GM23338 (cell line): ENCODE data around the gene CST3. TPM values are rescaled to one million over a fixed set of nuclear protein-coding genes. Genes with fewer than 3 reads are reported as not detected.

Experiments used
- ATAC-seq: fragments of 200-7000 bp; cut with Tn5 transposase; 3 replicates; pipeline ENCODE4 v1.9.1; 2020
- DNase-seq: peaks from one replicate; pipeline ENCODE4 v3.0.0-alpha.2; 2015; ENCODE audit warnings: low spot score
- H2AFZ ChIP-seq: fragments of 200-600 bp; sonication (generic); 2 replicates; pipeline ENCODE4 v1.8.0; 2016; ENCODE audit warnings: antibody characterized with exemption, mild to moderate bottlenecking, moderate library complexity
- H3F3A ChIP-seq: fragments of 200-600 bp; sonication (generic); replicated peaks from 2 replicates; pipeline ENCODE4 v1.8.0; 2017; ENCODE audit warnings: antibody characterized with exemption, mixed run types, low read depth
- H3K27ac ChIP-seq: fragments of 200-600 bp; sonication (generic); 2 replicates; pipeline ENCODE4 v1.6.1; 2016; ENCODE audit warnings: low read depth
- H3K27me3 ChIP-seq: fragments of 200-600 bp; sonication (generic); 2 replicates; pipeline ENCODE4 v1.8.0; 2016; ENCODE audit warnings: mild to moderate bottlenecking, mixed run types, moderate library complexity; ENCODE audit not compliant: insufficient read depth
- H3K36me3 ChIP-seq: fragments of 200-600 bp; sonication (generic); 2 replicates; pipeline ENCODE4 v1.8.0; 2016; ENCODE audit warnings: mild to moderate bottlenecking; ENCODE audit not compliant: insufficient read depth
- H3K4me1 ChIP-seq: fragments of 200-600 bp; sonication (generic); 2 replicates; pipeline ENCODE4 v1.8.0; 2016; ENCODE audit warnings: mild to moderate bottlenecking, moderate library complexity; ENCODE audit not compliant: insufficient read depth
- H3K4me2 ChIP-seq: fragments of 200-600 bp; sonication (generic); 2 replicates; pipeline ENCODE4 v1.7.1; 2017; ENCODE audit warnings: mixed run types
- H3K4me3 ChIP-seq: fragments of 200-600 bp; sonication (generic); 2 replicates; pipeline ENCODE4 v1.6.1; 2016; ENCODE audit warnings: mixed run types
- H3K79me2 ChIP-seq: fragments of 200-600 bp; sonication (generic); replicated peaks from 2 replicates; pipeline ENCODE4 v1.8.0; 2017; ENCODE audit warnings: mild to moderate bottlenecking; ENCODE audit not compliant: insufficient read depth
- H3K9me2 ChIP-seq: fragments of 200-600 bp; sonication (generic); 2 replicates; pipeline ENCODE4 v1.8.0; 2017; ENCODE audit not compliant: insufficient read depth
- H4K20me1 ChIP-seq: fragments of 200-600 bp; sonication (generic); replicated peaks from 2 replicates; pipeline ENCODE4 v1.8.0; 2017; ENCODE audit warnings: mild to moderate bottlenecking; ENCODE audit not compliant: insufficient read depth
- H3K27ac Mint-ChIP-seq: 2 replicates; pipeline ENCODE4 v1.8.0; 2020; ENCODE audit warnings: inconsistent platforms, mild to moderate bottlenecking, moderate library complexity, mixed read lengths
- H3K27me3 Mint-ChIP-seq: 3 replicates; pipeline ENCODE4 v1.8.0; 2022; ENCODE audit warnings: low read depth, mild to moderate bottlenecking, moderate library complexity, mixed read lengths, inconsistent platforms; ENCODE audit not compliant: insufficient read depth, poor library complexity
- H3K36me3 Mint-ChIP-seq: 3 replicates; pipeline ENCODE4 v1.8.0; 2021; ENCODE audit warnings: low read depth, mild to moderate bottlenecking, inconsistent platforms, moderate library complexity, mixed read lengths
- H3K4me1 Mint-ChIP-seq: 3 replicates; pipeline ENCODE4 v1.8.0; 2020; ENCODE audit warnings: mild to moderate bottlenecking, inconsistent platforms, mixed read lengths
- H3K4me3 Mint-ChIP-seq: 3 replicates; pipeline ENCODE4 v1.8.0; 2021; ENCODE audit warnings: moderate library complexity, mild to moderate bottlenecking, inconsistent platforms, mixed read lengths
- H3K9me3 Mint-ChIP-seq: 3 replicates; pipeline ENCODE4 v1.8.0; 2020; ENCODE audit warnings: moderate library complexity, mild to moderate bottlenecking, inconsistent platforms, mixed read lengths
- CREB1 ChIP-seq: fragments of 250-450 bp; sonication (Bioruptor Pico); IDR thresholded peaks from 2 replicates; pipeline ENCODE4 v1.5.0; 2020; ENCODE audit warnings: low read depth, mild to moderate bottlenecking, moderate library complexity
- CTCF ChIP-seq, 2 experiments: fragments of 200-600 bp in 1 of 2; sonication (generic) in 1 of 2; conservative IDR thresholded peaks; 2 replicates each; pipeline versions ENCODE4 v1.5.1 to v1.6.1; 2016 to 2017; ENCODE audit warnings: antibody characterized with exemption in 2 of 2, low read depth in 2 of 2, mild to moderate bottlenecking in 2 of 2, moderate library complexity in 1 of 2
- ETS1 ChIP-seq: IDR thresholded peaks from 2 replicates; pipeline ENCODE4 v1.6.1; 2016; ENCODE audit warnings: antibody characterized with exemption
- EZH2phosphoT487 ChIP-seq: fragments of 200-600 bp; sonication (generic); IDR thresholded peaks from one replicate; pipeline ENCODE4 v1.8.1; 2018; ENCODE audit warnings: antibody characterized with exemption; ENCODE audit not compliant: unreplicated experiment
- JUNB ChIP-seq: IDR thresholded peaks from one replicate; pipeline ENCODE4 v1.6.1; 2016; ENCODE audit warnings: antibody characterized with exemption; ENCODE audit not compliant: unreplicated experiment
- NANOG ChIP-seq: IDR thresholded peaks from 2 replicates; pipeline ENCODE4 v1.6.1; 2016; ENCODE audit warnings: antibody characterized with exemption, borderline replicate concordance
- POLR2AphosphoS5 ChIP-seq: IDR thresholded peaks from 2 replicates; pipeline ENCODE4 v1.6.1; 2016; ENCODE audit warnings: antibody characterized with exemption, low read depth
- REST ChIP-seq: IDR thresholded peaks from one replicate; pipeline ENCODE4 v1.6.1; 2018; ENCODE audit warnings: antibody characterized with exemption; ENCODE audit not compliant: unreplicated experiment
- STAT1 ChIP-seq: IDR thresholded peaks from one replicate; pipeline ENCODE4 v1.6.1; 2016; ENCODE audit warnings: antibody characterized with exemption; ENCODE audit not compliant: unreplicated experiment
- ZNF114 ChIP-seq: fragments of 250-450 bp; sonication (Bioruptor Pico); IDR thresholded peaks from 2 replicates; pipeline ENCODE4 v1.5.0; 2020; ENCODE audit warnings: mild to moderate bottlenecking, moderate library complexity
- ZNF331 ChIP-seq: fragments of 250-450 bp; sonication (Bioruptor Pico); IDR thresholded peaks from 2 replicates; pipeline ENCODE4 v1.5.0; 2020; ENCODE audit warnings: low read depth, mild to moderate bottlenecking, moderate library complexity
- polyA plus RNA-seq: library from polyadenylated mRNA; unstranded; fragments of >200 nt; fragmentation: Nextera tagmentation; extraction: Ambion mirVana; gene quantifications from 2 replicates; pipeline ENCODE4 v1.2.1, GENCODE V29; 2016
- total RNA-seq: library from RNA; depleted of rRNA; stranded (reverse); fragments of >200 nt; shearing (Covaris generic); gene quantifications from 2 replicates; pipeline ENCODE4 v1.2.3, GENCODE V29; 2014

CST3 gene
- total and polyA plus RNA-seq, 2 experiments from 2014 or later: 51.8 to 71.5 TPM

- TF ChIP-seq POLR2AphosphoS5 (no peak), EZH2phosphoT487 (no peak), REST (no peak), NANOG (no peak), JUNB (no peak), ZNF331 (no peak), CREB1 (CRISPR knock-in tag) (no peak), STAT1 (no peak), ETS1 (no peak), CTCF (conservative IDR thresholded peaks at IDR 0.05; ENCODE audit: low read depth in 2 of 2) (no peak)
These were observed 34.4 kb upstream of the CST3 start (continued) for GRCh38 chr20:23672158-23672557.

- Histone ChIP-seq H3F3A (no peaks in the 10 kb centered on the region), H2AFZ (no peak overlapping the region), H3K4me2 (no peak overlapping the region), H3K36me3 (no peaks in the 10 kb centered on the region), H3K4me3 (no peak overlapping the region), H3K9me2 (0 out of 2 replicates have a peak, but pooled peaks cover 3% of the 10 kb centered on the region), H3K27ac (no peak overlapping the region), H3K27me3 (no peaks in the 10 kb centered on the region), H3K79me2 (no peaks in the 10 kb centered on the region), H3K4me1 (no peaks in the 10 kb centered on the region), H4K20me1 (no peaks in the 10 kb centered on the region)
- Mint-ChIP-seq H3K27me3 (peaks cover 2% of the 10 kb centered on the region), H3K4me3 (no peak overlapping the region), H3K36me3 (no peaks in the 10 kb centered on the region), H3K4me1 (no peaks in the 10 kb centered on the region), H3K27ac (no peak overlapping the region), H3K9me3 (no peaks in the 10 kb centered on the region)
- ATAC-seq (no peak), DNase-seq (no peak)
- no peak for TF ChIP-seq POLR2AphosphoS5
- no peak for TF ChIP-seq STAT1
- no peak for TF ChIP-seq REST
- TF ChIP-seq ZNF114 (CRISPR knock-in tag): no peak
- no peak for TF ChIP-seq JUNB
These were observed 33.7 kb upstream of the CST3 start for GRCh38 chr20:23671479-23671878.
